ENCODE measurements around the gene MCC. TPM values are rescaled to one million over a fixed set of nuclear protein-coding genes. Genes with fewer than 3 reads are reported as not detected.

Gene MCC
- total RNA-seq, 1 experiment from 2014 or later: 7.6 TPM

DNA sequence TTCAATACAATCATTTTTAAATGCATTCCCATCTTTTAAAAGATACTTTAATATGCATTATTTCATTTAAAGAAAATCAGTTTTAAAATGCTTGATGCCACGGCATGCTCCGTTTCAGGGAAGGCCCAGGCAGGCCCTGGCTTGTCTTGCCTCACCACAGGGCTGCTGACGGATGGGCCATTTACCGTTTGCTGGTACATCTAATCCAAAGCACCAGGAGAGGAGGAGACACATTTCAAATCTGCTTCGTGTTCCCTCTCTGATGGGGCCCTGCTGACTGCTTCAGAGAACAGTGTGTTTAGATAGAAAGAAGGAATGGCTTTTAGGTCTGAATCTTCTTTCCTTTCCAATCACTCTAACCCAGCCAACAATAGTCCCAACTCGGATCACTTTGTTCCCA, 326.4 kb downstream of the MCC start:
- Histone ChIP-seq H3K27ac (ENCODE audit: insufficient read length, low read depth, low read length) (no peak overlapping the region), H3K23ac (ENCODE audit: insufficient read length, low read depth, low read length) (no peak overlapping the region), H2BK5ac (ENCODE audit: insufficient read length, low read length) (no peak overlapping the region), H3K27me3 (ENCODE audit: insufficient read depth, low read length) (no peaks in the 10 kb centered on the region), H3K14ac (ENCODE audit: insufficient read depth, low read length) (no peak overlapping the region), H3K9ac (ENCODE audit: extremely low read depth, insufficient read length, low read length) (no peak overlapping the region), H4K8ac (replicated peaks; ENCODE audit: insufficient read length, low read depth, low read length) (no peak overlapping the region), H2BK12ac (ENCODE audit: insufficient read length, low read depth, low read length) (no peak overlapping the region), H2AK5ac (ENCODE audit: insufficient read length, low read length) (no peak overlapping the region), H3K4me1 (ENCODE audit: insufficient read depth, low read length) (peaks cover 3% of the 10 kb centered on the region; the same call in 1 of the 2 replicates), H4K5ac (ENCODE audit: insufficient read length, low read depth, low read length) (no peak overlapping the region), H3K79me2 (ENCODE audit: insufficient read depth, low read length) (no peaks in the 10 kb centered on the region; the same call in 1 of the 2 replicates), H3K4me2 (ENCODE audit: insufficient read depth, insufficient read length, low read length) (no peak overlapping the region), H3K9me3 (ENCODE audit: control insufficient read depth, low read depth, low read length) (no peaks in the 10 kb centered on the region), H4K20me1 (ENCODE audit: control insufficient read depth, insufficient read depth, insufficient read length) (no peaks in the 10 kb centered on the region), H2BK20ac (ENCODE audit: low read depth, low read length, poor library complexity, severe bottlenecking) (no peak overlapping the region), H3K18ac (ENCODE audit: insufficient read length, low read depth, low read length) (no peak overlapping the region), H2AFZ (ENCODE audit: low read length) (no peak overlapping the region), H3T11ph (ENCODE audit: low read length) (no peak overlapping the region), H3K23me2 (ENCODE audit: insufficient read length, low read depth, low read length, poor library complexity, severe bottlenecking) (no peaks in the 10 kb centered on the region), H2BK15ac (ENCODE audit: low read depth, low read length) (no peak overlapping the region), H3K56ac (ENCODE audit: insufficient read length, low read depth, low read length) (no peak overlapping the region), H3K79me1 (ENCODE audit: insufficient read depth, low read depth, low read length, poor library complexity, severe bottlenecking) (no peaks in the 10 kb centered on the region), H3K4ac (ENCODE audit: low read depth, low read length) (no peak overlapping the region), H4K91ac (ENCODE audit: insufficient read length, low read depth, low read length) (no peak overlapping the region), H2BK120ac (ENCODE audit: low read depth, low read length, poor library complexity, severe bottlenecking) (no peak overlapping the region)
- WGBS (ENCODE audit: extremely low coverage, insufficient read length, low lambda C conversion rate): no CpG with 5 or more reads among the region's 6 CpGs
- no peak for DNase-seq
- H3K36me3 Mint-ChIP-seq (ENCODE audit: insufficient read depth in 1 of 3, low read depth in 3 of 3): no peaks in the 10 kb centered on the region
- TF ChIP-seq CTCF (conservative IDR thresholded peaks at IDR 0.05): no peak
- H3K27ac Mint-ChIP-seq: peak overlapping the region in 2 of 3 experiments; percentile 42 to 49; a peak in 1 of 7 replicates
- no peaks in the 10 kb centered on the region for H3K27me3 Mint-ChIP-seq (ENCODE audit: low read depth)
- no peaks in the 10 kb centered on the region for H3K9me3 Mint-ChIP-seq
- peaks cover 38 to 42% of the 10 kb centered on the region in 2 experiments for H3K4me1 Mint-ChIP-seq
- no peak overlapping the region for H3K4me3 Mint-ChIP-seq

All from H9 (cell line).